Rectal smooth muscle tissue (tissue), 1 donor: Measurements from ENCODE around the gene DEPDC1.

Experiments
- H3K27ac ChIP-seq: one replicate; pipeline ENCODE4 v1.7.0; 2013; ENCODE audit warnings: low read depth, low read length, inconsistent platforms
- H3K27me3 ChIP-seq: one replicate; pipeline ENCODE4 v1.7.0; 2013; ENCODE audit warnings: low read length; ENCODE audit not compliant: control insufficient read depth, insufficient read depth
- H3K36me3 ChIP-seq: one replicate; pipeline ENCODE4 v1.7.0; 2013; ENCODE audit warnings: low read length; ENCODE audit not compliant: control insufficient read depth, insufficient read depth
- H3K4me1 ChIP-seq: one replicate; pipeline ENCODE4 v1.7.0; 2013; ENCODE audit warnings: low read length; ENCODE audit not compliant: control insufficient read depth, insufficient read depth
- H3K4me3 ChIP-seq: one replicate; pipeline ENCODE4 v1.7.0; 2013; ENCODE audit warnings: low read length
- H3K9ac ChIP-seq: one replicate; pipeline ENCODE4 v1.7.0; 2013; ENCODE audit warnings: low read length

DEPDC1 gene

DNA sequence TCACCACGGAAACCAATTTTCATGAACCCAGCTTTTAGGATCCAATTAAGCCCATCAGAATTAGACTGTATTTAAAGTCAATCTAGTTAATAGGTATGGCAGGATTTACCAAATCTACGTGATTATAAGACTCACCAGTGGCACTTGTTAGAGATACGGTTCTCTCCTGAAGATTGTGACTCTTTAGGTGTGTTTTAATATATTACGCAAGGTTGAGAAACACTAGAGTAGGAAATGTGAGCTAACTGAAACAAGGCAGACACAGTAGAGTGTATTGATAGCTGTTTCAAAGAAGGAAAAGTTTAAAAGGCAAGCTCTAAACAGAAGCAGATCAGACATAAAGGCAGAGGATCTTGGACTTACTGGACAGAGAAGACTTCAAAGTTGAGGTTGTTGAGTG lies 35.9 kb downstream of the DEPDC1 start:
- Histone ChIP-seq H3K36me3 (no peaks in the 10 kb centered on the region), H3K4me1 (no peaks in the 10 kb centered on the region), H3K27me3 (no peaks in the 10 kb centered on the region), H3K9ac (no peak overlapping the region), H3K4me3 (no peak overlapping the region), H3K27ac (no peak overlapping the region)

DNA sequence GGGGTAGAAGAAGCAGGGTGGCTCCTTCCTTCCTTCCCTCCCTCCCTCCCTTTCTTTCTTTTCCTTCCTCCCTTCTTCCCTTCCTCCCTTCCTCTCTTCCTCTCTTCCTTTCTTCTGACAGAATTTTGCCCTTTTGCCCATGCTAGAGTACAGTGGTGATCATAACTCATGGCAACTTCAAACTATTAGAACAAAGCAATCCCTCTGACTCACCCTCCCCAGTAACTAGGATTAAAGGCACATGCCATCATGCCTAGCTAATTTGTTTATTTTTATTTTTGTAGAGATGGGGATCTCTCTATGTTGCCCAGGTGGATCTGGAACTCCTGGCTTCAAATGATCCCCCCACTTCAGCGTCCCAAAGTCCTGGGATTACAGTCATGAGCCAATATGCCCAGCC lies 37.1 kb downstream of the DEPDC1 start:
- Histone ChIP-seq H3K4me1 (no peaks in the 10 kb centered on the region), H3K9ac (no peak overlapping the region), H3K27ac (no peak overlapping the region), H3K4me3 (no peak overlapping the region), H3K27me3 (no peaks in the 10 kb centered on the region), H3K36me3 (no peaks in the 10 kb centered on the region)

DNA sequence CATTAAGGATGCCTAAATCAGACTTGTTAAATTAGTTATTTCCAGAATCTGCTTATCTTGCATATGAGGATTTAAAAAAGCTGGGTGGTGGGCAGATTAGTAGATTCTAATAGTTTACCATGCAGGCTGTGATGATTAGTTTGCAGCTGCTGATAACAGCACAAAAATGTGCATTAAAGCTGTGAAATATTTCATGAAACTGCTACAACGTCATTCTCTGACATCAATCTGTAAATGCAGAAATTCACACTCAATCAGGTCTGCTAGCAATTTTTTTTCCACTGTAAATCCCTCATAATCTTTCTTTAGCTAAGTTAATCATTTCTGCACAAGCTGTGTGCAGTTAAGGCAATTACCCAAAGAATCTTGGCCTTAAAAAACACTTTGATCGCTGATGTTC lies 37.8 kb downstream of the DEPDC1 start:
- Histone ChIP-seq H3K27ac (no peak overlapping the region), H3K9ac (no peak overlapping the region), H3K36me3 (no peaks in the 10 kb centered on the region), H3K4me1 (no peaks in the 10 kb centered on the region), H3K27me3 (no peaks in the 10 kb centered on the region), H3K4me3 (no peak overlapping the region)

DNA sequence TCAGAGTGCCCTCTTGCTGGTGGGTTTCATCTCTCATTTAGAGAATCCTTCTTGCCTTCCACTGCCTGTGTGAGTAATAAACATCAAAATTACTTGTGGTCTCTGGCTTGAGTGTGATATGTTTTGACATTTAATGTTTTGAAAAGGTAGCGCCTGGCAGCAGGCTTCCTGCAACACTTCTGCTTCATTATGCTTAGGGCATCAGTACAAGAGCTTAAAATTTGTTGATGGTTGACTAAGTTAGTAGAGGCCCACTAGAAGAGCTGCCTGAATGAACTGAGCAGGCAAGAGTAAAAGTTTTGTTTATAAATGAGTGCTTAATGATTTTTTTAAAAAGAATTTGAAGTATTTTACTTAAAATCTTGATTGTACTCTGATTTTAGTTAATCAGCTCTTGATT lies 40.7 kb downstream of the DEPDC1 start:
- Histone ChIP-seq H3K36me3 (no peaks in the 10 kb centered on the region), H3K27ac (no peak overlapping the region), H3K9ac (no peak overlapping the region), H3K27me3 (no peaks in the 10 kb centered on the region), H3K4me3 (no peak overlapping the region), H3K4me1 (no peaks in the 10 kb centered on the region)

DNA sequence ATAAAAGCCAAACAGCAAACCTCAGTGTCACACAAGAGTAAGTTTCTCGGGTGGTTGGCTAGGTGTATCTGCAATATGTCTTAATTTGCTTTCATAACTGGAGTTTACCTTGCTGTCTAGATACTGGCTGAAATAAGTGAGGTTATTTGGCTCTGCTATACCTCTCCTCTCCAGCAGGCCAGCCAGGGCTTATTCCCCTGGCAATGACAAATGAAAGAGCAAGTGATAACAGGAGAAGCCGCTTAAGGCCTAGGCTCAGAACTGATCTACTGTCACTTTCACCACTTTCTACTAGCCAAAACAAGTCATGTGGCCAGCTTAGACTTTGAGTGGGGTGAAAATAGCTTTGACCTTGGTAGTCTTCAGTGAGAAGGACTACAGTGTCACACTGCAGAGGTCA lies 42.3 kb downstream of the DEPDC1 start:
- H3K36me3 ChIP-seq, result no peaks in the 10 kb centered on the region
- H3K4me1 ChIP-seq, result no peaks in the 10 kb centered on the region
- H3K9ac ChIP-seq, result no peak overlapping the region
- H3K27me3 ChIP-seq, result no peaks in the 10 kb centered on the region
- no peak overlapping the region for H3K27ac ChIP-seq
- no peak overlapping the region for H3K4me3 ChIP-seq

DNA sequence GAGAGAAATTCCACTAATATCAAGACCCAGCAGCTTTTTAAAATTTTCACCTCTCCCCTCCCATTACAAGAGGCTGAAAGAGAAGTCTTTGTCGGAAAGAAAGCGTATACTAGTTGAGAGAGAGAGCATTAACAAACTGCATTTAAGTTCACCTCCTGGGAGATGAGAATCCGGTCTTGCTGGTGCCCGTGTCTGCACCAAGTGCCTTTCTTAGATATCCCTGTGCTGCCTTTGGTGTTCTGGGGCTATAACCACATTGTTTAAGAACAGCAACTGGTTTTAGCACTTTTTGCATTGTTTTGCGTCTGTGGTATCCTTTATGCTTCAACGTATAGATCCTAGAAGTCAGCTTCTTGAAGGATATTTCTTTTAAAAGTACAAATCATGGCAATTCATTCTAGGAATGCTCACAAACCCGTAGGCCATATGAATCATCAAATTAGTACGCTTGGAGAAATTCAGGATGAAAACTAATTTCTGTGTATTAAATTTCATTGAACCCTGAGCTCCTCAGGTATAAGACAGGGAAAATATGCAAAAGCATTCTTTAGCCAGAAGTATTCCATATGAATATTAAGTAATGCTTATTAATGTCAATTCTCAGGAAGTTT lies 43.7 kb downstream of the DEPDC1 start:
- no peaks in the 10 kb centered on the region for H3K4me1 ChIP-seq
- H3K27ac ChIP-seq, result no peak overlapping the region
- H3K36me3 ChIP-seq, result no peaks in the 10 kb centered on the region
- H3K27me3 ChIP-seq, result no peaks in the 10 kb centered on the region
- no peak overlapping the region for H3K9ac ChIP-seq
- H3K4me3 ChIP-seq, result no peak overlapping the region

DNA sequence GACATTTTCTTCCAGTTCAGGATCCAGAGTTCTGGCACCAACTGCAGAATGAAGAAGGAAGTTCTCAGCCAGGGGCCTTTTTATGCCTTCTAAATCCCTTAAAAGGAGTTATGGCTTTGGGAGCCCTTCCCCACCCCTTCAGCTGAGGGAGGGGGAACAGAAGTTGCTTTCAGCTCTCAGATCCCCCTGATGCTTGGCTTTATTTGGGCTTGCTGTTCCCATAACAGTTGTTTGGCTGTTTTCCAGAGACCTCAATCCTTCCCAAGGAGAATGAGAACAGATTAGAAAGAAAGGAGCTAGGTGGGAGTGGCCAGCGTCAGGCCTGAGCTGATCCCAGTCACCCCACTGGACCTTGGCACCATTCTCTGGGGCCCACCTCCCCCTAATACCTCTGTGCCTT lies 47.0 kb downstream of the DEPDC1 start, which contains the start of gene RPE65:
Gene RPE65, minus strand, starts transcription at position 54 of the 400 bp plus-strand sequence. Its CDS starts 49 bp downstream, at position 5.
- Histone ChIP-seq H3K4me3 (no peak within 1 kb of the TSS), H3K9ac (no peak within 1 kb of the TSS), H3K36me3 (no peaks in the 10 kb centered on the region), H3K27me3 (no peaks in the 10 kb centered on the region), H3K4me1 (no peaks in the 10 kb centered on the region), H3K27ac (no peak within 1 kb of the TSS)

DNA sequence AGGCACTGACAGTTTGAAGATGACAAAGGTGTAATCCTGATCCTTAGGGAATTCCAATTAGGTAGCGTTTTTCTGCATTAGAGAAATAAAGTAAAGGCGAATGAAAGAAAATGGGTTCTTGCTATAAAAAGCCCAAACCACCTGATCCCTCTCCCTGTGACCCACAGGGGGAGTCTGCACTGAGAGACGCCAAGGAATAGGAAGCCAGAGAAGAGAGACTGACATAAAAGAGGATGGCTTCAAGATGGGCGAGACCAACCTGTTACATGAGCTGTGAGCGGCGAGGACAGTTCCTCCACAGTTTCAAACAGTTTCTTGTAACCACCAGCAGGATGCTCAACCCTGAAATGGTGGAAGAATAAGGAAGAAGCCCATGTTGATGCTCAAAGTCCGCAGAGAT lies 48.5 kb downstream of the DEPDC1 start:
- Histone ChIP-seq H3K4me1 (no peaks in the 10 kb centered on the region), H3K27ac (no peak overlapping the region), H3K27me3 (no peaks in the 10 kb centered on the region), H3K4me3 (no peak overlapping the region), H3K36me3 (no peaks in the 10 kb centered on the region), H3K9ac (no peak overlapping the region)

DNA sequence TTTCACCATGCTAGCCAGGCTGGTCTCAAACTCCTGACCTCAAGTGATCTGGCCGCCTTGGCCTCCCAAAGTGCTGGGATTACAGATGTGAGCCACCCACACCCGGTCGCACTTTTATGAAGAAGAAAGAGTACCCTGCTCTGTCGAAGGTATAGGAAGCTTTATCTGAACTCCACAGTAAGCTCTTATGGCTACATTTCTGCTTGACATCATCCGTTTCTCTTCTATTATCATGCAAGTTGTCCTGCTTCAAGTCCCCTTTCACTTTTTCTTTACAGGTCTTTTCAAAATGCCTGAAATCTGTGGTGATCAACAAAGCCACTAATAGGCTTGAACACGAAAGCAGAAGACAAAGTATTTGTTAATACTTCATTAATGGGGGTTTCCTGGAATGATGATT lies 51.2 kb downstream of the DEPDC1 start:
- H3K27ac ChIP-seq, result no peak overlapping the region
- H3K9ac ChIP-seq, result no peak overlapping the region
- no peaks in the 10 kb centered on the region for H3K36me3 ChIP-seq

DNA sequence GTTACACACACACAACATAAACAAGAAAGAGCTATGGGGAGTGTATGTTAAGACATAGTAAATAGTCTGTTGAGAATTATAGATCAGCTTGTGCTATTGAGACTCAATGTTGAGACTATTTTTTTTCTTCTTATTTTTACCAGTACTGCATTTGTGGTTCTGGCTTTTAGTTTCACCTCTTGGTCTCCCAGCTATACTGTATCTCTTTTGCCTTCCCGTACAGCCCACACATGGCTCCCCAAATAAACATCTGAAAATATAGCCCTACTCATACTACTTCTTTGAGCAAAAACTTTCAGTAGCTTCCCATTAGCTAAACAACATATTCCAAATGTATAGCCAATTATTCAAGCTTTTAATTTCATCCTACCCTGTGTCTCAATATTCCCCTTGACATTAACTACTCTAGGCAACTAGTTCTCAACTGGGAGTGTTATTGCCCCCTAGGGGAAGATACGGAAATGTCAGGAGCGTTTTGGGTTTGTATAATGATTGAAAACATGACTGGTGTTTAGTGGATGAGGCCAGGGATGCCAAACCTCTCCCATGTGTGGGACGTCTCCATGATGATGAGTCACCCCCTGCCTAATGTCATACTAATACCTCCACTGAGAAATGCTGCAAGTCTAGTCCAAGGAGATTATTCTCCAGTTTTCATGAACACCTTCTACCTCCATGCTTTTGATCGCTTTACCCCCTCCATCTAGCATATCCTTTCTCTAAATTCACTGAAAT lies 53.9 kb downstream of the DEPDC1 start:
- Histone ChIP-seq H3K36me3 (no peaks in the 10 kb centered on the region), H3K4me1 (no peaks in the 10 kb centered on the region), H3K27ac (no peak overlapping the region), H3K27me3 (no peaks in the 10 kb centered on the region), H3K4me3 (no peak overlapping the region), H3K9ac (no peak overlapping the region)

More for the DNA sequence above, 51.2 kb downstream of the DEPDC1 start:
- Histone ChIP-seq H3K4me3 (no peak overlapping the region), H3K4me1 (no peaks in the 10 kb centered on the region), H3K27me3 (no peaks in the 10 kb centered on the region)

DNA sequence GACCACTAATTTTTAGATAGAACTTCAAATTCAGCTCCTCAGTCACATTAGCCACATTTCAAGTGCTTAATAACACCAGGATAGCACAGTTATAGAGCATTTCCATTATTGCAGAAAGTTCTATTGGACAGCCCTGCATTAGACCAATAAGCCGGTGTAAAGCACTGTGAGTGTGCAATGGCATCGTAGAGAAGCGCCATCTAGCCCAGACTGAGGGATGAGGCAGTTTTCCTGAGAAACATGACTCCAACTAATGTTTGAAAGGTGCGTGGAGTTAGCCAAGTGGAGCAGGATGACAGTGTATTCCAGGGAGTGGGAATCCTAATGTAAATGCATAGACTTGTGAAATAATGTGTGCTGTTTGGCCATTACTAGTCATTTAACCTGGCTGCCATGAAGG lies 54.9 kb downstream of the DEPDC1 start:
- Histone ChIP-seq H3K4me3 (no peak overlapping the region), H3K36me3 (no peaks in the 10 kb centered on the region), H3K4me1 (no peaks in the 10 kb centered on the region), H3K27me3 (no peaks in the 10 kb centered on the region), H3K9ac (no peak overlapping the region), H3K27ac (no peak overlapping the region)

DNA sequence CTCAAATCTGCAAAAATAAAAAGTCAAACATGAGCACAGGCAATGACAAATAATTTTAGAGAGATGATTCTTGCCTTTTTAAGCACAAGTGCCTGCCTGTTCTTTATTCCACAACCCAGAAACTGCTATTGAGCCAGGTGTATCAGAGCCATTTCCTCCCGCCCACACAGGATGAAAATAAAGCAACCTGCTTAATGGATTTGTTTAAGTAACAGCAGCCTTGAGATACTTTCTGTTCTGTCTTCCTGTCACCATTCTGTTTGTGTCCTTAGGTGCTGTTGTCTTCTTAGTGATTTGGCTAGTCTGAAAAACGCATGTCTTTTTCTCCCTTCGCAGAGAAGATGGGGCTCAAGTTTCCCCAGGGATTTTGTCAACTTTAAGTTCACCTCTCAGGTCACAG lies 58.6 kb downstream of the DEPDC1 start:
- H3K27ac ChIP-seq, result no peak overlapping the region
- H3K9ac ChIP-seq, result no peak overlapping the region

DNA sequence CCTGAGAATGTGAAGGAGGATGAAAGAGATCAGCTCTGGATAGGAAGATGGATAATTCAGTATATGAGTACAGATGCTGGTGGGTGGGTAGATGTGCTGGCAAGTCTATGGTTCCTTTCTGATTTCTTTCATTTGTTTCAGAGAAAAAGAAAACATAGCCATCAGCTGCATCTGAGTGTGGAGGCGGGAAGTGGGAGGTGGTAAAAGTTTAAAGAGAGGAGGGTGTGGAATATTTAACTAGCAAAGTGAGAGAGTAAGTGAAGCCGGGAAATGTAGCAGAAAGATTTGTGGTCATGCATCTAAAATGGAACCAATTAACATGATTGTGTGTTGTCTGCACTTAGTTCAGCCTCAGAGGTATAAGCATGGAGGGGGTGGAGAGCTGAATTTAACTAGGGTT lies 63.5 kb downstream of the DEPDC1 start:
- Histone ChIP-seq H3K4me3 (no peak overlapping the region), H3K27ac (no peak overlapping the region), H3K9ac (no peak overlapping the region), H3K36me3 (no peaks in the 10 kb centered on the region), H3K27me3 (no peaks in the 10 kb centered on the region), H3K4me1 (no peaks in the 10 kb centered on the region)

More for the DNA sequence above, 58.6 kb downstream of the DEPDC1 start:
- Histone ChIP-seq H3K4me3 (no peak overlapping the region), H3K4me1 (no peaks in the 10 kb centered on the region), H3K27me3 (no peaks in the 10 kb centered on the region), H3K36me3 (no peaks in the 10 kb centered on the region)
